GM18505 (cell line): ENCODE data around the gene KRT72.

ENCODE experiments used
- ATAC-seq: cut with Tn5 transposase; IDR thresholded peaks from one replicate; pipeline ENCODE4 v1.9.1; 2021; ENCODE audit not compliant: unreplicated experiment
- POLR2A ChIP-seq: IDR thresholded peaks from 4 replicates; pipeline ENCODE4 v1.6.1; 2011; ENCODE audit warnings: borderline replicate concordance; ENCODE audit not compliant: insufficient read depth, insufficient read length; ENCODE audit errors: extremely low read depth

Gene KRT72

DNA sequence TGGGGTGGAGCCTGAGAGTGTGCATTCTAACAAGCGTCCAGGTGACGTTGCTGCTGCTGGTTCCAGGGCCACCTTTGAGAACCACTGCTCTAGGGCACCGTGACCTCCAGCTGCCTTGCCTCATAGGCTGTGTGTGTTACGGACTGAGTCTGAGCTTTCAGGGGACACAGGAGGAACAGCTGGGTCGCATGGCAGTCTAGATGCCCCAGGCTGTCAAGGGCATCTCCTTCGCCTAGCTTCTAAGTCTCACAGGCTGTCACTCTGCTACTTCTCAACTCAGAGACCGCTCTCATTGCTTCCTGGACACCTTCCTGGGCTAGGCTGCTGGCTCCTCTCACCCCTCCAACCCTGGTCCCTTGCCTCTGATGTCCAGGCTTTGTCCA, 16.1 kb upstream of the KRT72 start:
- no peak for TF ChIP-seq POLR2A
- ATAC-seq: no peak

- no peak for ATAC-seq
- TF ChIP-seq POLR2A: no peak
Measured at GRCh38 chr12:52616680-52617402, 15.6 kb upstream of the KRT72 start.

- no peak for TF ChIP-seq POLR2A
- no peak for ATAC-seq
Measured at GRCh38 chr12:52615912-52616311, 14.6 kb upstream of the KRT72 start.

DNA sequence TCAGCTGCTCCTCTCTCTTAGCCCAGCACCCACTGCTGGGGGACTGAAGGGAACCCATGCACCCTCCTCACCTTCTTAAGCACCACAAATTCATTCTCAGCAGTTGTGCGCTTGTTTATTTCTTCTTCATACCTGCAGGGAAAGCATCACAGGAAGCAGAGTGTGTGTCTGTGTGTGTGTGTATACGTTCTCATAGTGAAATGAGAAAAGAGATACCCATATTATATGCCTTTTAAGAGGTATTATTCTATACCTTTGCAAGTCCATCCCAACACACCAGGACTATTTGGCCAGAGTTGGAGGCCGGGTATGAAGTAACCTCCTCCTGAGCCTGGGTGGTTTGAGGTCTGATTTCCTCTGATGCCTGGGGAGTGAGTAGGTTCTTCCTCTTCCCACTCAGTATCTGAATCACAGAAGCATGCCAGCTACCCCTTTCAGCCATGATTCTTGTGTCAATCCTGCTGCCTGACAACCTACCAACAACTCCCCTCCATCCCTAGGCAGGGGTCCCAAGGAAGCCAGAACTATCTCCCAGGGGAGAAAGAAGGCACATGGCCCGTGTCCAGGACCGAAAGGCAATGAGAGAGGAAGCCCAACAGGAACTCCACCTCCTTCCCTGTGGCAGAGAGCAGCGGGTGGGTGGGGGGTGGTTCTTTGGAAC, 14.1 kb upstream of the KRT72 start:
- no peak for TF ChIP-seq POLR2A
- ATAC-seq: no peak

- no peak for ATAC-seq
- no peak for TF ChIP-seq POLR2A
Measured at GRCh38 chr12:52614381-52615207, 13.3 kb upstream of the KRT72 start.

DNA sequence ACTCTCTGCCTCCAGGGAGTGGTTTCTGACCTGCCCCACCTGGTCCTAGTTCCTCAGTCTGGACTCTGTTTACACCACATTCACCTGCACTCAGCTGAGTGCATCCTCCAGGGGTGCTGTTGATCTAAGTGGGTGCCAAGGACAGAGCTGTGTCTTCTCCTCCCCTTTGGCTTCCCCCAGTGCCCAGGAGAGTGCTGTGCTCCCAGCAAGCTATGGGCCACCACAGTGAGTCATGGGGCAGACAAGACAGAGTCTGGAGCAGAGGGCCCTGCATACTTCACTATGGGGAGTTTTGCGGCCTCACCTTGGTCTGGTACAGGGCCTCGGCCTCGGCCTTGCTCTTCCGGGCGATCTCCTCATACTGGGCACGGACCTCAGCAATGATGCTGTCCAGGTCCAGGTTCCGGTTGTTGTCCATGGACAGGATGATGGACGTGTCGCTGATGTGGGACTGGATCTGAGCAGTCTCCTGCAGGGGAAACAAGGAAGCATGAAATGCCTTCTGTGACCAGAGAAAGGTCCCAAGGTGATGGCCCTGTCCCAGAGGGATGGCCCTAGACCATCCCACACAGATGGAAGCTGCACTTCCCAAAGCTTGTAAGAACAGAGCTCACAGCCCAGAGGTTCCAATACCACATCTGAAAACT, 12.2 kb upstream of the KRT72 start:
- ATAC-seq: no peak
- TF ChIP-seq POLR2A: no peak

- no peak for TF ChIP-seq POLR2A
- no peak for ATAC-seq
Measured at GRCh38 chr12:52612431-52613383, 11.4 kb upstream of the KRT72 start.

DNA sequence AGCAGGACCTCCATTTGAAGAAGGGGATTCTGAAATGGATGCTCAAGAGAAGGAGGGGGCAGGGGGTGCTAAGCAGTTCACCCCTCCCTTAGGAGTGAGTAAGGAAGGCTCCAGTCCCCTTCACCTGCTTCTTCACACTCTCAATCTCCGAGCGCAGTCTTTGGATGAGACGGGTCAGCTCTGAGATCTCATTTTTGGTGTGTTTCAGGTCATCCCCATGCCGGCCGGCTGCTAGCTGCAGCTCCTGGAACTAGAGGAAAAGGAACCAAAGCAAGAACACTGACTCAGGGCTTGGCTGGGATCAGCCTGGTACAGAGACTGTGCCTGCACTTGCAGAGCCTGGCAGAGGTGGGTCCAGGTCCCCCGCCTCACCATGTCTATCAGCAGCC, 9.8 kb upstream of the KRT72 start:
- ATAC-seq: no peak

DNA sequence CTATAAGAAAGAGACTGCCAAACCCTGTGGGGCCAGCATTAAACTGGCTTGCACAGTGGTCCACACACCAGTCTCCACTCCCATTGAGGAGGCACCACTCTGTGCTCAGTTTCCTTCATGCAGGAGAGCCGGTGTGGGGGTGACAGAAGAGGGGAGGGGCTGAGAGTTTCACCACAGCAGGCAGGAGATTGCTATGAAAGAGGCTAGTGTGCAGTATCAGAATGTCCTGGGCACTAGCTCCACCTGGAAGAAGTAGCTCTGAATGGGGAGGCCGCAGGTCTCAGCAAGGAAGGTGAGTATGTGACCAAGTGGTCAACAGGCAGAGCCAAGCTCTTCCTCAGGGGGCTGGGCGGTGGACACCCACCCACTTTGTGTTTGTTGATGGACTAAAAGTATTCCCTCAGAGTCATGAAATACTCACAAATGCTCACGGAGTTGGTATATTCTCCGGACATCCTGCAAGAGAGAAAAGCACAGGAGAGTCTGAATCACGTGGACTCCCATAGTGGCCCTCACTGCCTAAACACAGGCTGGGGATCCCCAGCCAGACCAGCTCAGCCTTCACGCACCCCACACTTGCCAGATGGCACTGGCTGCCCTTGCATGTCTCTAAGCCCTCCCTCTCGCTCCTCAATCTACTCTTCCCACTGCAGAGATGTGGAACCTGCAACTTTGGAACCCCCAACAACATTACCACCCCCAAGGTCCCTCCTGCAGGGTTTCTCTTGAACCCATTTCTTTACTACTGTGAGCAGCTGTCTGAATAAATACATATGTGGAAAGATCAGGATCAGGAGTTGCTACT, 7.8 kb upstream of the KRT72 start:
- ATAC-seq: no peak
- TF ChIP-seq POLR2A: no peak

More for the DNA sequence above, 9.8 kb upstream of the KRT72 start:
- no peak for TF ChIP-seq POLR2A

- no peak for TF ChIP-seq POLR2A
- ATAC-seq: no peak
Measured at GRCh38 chr12:52608161-52608560, 6.9 kb upstream of the KRT72 start.

DNA sequence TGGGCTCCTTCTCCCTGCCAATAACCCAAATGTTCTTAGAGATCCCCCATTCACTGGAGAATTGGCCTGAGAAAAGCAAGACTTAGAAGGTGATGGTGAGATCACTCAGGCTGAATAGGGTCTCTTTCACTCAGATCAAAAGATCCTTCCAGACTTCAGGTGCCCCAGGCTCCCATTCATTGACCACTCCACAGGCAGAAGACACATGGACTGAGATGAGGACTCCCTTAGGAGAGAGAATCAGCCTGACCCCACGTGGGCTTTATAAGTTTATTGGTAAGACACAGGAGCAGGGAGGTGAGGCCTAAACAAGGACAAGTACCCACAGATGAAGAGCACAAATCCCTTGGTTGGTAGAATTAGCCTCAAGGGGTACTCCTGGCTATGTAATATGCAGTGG, 6.1 kb upstream of the KRT72 start:
- no peak for TF ChIP-seq POLR2A
- no peak for ATAC-seq
